ENCODE results near the gene HPCAL1.

DNA sequence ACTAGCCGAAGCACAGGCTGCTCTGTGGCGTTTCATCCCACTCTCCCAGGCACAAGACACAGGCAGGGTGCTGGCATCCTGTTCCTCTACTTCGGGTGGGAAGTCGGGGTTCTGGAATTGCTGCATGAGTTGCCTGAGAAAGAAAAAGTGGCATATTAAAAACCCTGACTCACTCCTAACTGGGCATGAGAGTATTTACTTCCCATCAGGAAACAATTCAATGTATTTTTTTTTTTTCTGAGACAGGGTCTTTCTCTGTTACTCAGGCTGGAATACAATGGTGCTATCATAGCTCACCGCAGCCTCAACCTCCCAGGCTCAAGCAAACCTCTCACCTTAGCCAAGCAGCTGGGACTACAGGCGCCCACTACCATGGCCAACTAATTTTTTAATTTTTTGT lies 138.0 kb downstream of the HPCAL1 start:
- TF ChIP-seq, protein P1, sequence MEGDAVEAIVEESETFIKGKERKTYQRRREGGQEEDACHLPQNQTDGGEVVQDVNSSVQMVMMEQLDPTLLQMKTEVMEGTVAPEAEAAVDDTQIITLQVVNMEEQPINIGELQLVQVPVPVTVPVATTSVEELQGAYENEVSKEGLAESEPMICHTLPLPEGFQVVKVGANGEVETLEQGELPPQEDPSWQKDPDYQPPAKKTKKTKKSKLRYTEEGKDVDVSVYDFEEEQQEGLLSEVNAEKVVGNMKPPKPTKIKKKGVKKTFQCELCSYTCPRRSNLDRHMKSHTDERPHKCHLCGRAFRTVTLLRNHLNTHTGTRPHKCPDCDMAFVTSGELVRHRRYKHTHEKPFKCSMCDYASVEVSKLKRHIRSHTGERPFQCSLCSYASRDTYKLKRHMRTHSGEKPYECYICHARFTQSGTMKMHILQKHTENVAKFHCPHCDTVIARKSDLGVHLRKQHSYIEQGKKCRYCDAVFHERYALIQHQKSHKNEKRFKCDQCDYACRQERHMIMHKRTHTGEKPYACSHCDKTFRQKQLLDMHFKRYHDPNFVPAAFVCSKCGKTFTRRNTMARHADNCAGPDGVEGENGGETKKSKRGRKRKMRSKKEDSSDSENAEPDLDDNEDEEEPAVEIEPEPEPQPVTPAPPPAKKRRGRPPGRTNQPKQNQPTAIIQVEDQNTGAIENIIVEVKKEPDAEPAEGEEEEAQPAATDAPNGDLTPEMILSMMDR (IDR thresholded peaks at IDR 0.05): no peak
- no peak for TF ChIP-seq POLR2A (IDR thresholded peaks at IDR 0.05)

Measured in tibial nerve (tissue), 3 donors.